AG04449 (cell line): Measurements from ENCODE around the gene SLC22A1.

Experiments used
- CTCF ChIA-PET: fragments of 350-600 bp; formaldehyde crosslinking; extraction: SDS; loops from one replicate; lab custom pipeline; 2021; ENCODE audit warnings: antibody characterized with exemption; lab: Yijun Ruan, JAX
- POLR2A ChIA-PET: fragments of 400-600, 350-600 bp; formaldehyde crosslinking; extraction: SDS; loops from one replicate; lab custom pipeline; 2020; ENCODE audit warnings: antibody characterized with exemption, inconsistent platforms; lab: Yijun Ruan, JAX
- DNase-seq: peaks from one replicate; pipeline ENCODE4 v3.0.0-alpha.2; 2010; ENCODE audit warnings: low read depth, low spot score
- H3K4me3 ChIP-seq: 2 replicates; pipeline ENCODE4 v1.5.1; 2011; ENCODE audit warnings: low read depth, mild to moderate bottlenecking, control low read depth, low read length
- TF ChIP-seq, protein P1 (sequence below): IDR thresholded peaks from one replicate; pipeline ENCODE4 v1.5.1; 2011; ENCODE audit warnings: mild to moderate bottlenecking, moderate library complexity, low read length, control low read depth, inconsistent platforms; ENCODE audit not compliant: insufficient read depth; ENCODE audit errors: missing control alignments

The SLC22A1 gene

GRCh38 chr6:160190081-160190480 lies 68.5 kb downstream of the SLC22A1 start:
- POLR2A ChIA-PET: no interaction called here

GRCh38 chr6:160190973-160191372 lies 69.4 kb downstream of the SLC22A1 start:
- no peak overlapping the region for H3K4me3 ChIP-seq
- DNase-seq: no peak
- ChIA-PET POLR2A (no interaction called here), CTCF (no interaction called here)
- TF ChIP-seq, protein P1, sequence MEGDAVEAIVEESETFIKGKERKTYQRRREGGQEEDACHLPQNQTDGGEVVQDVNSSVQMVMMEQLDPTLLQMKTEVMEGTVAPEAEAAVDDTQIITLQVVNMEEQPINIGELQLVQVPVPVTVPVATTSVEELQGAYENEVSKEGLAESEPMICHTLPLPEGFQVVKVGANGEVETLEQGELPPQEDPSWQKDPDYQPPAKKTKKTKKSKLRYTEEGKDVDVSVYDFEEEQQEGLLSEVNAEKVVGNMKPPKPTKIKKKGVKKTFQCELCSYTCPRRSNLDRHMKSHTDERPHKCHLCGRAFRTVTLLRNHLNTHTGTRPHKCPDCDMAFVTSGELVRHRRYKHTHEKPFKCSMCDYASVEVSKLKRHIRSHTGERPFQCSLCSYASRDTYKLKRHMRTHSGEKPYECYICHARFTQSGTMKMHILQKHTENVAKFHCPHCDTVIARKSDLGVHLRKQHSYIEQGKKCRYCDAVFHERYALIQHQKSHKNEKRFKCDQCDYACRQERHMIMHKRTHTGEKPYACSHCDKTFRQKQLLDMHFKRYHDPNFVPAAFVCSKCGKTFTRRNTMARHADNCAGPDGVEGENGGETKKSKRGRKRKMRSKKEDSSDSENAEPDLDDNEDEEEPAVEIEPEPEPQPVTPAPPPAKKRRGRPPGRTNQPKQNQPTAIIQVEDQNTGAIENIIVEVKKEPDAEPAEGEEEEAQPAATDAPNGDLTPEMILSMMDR: no peak

More at GRCh38 chr6:160190081-160190480, 68.5 kb downstream of the SLC22A1 start:
- no peak overlapping the region for H3K4me3 ChIP-seq
- CTCF ChIA-PET: no interaction called here
- DNase-seq: no peak
- TF ChIP-seq, protein P1: no peak

- H3K4me3 ChIP-seq: no peak overlapping the region
- POLR2A ChIA-PET: no interaction called here
- DNase-seq: no peak
- TF ChIP-seq, protein P1: no peak
- CTCF ChIA-PET: no interaction called here
Observed at GRCh38 chr6:160192840-160193239, 71.2 kb downstream of the SLC22A1 start.

GRCh38 chr6:160194808-160195207 lies 73.2 kb downstream of the SLC22A1 start:
- ChIA-PET POLR2A (no interaction called here), CTCF (no interaction called here)
- no peak overlapping the region for H3K4me3 ChIP-seq
- DNase-seq: no peak
- TF ChIP-seq, protein P1: no peak

DNA sequence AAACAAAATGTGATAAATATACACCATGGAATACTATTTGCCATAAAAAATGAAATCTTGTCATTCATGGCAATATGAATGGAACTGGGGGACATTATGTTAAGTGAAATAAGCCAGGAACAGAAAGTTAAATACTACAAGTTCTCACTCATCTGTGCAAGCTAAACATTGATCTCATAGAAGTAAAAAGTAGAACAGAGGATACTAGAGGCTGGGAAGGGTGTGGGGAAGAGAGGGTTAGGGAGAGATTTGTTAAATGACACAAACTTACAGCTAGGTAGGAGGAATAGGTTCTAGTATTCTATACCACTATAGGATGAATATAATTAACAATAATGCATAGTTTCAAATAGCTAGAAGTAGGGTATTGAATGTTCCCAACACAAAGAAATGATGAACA lies 76.0 kb downstream of the SLC22A1 start:
- ChIA-PET POLR2A (no interaction called here), CTCF (no interaction called here)
- H3K4me3 ChIP-seq: no peak overlapping the region
- no peak for DNase-seq
- TF ChIP-seq, protein P1: no peak

- TF ChIP-seq, protein P1: no peak
- no peak for DNase-seq
- POLR2A ChIA-PET: no interaction called here
- CTCF ChIA-PET: no interaction called here
- H3K4me3 ChIP-seq: no peak overlapping the region
Observed at GRCh38 chr6:160198606-160199211, 77.1 kb downstream of the SLC22A1 start.
